Left lung (tissue), 10 donors: ENCODE data around the gene RAI14. TPM values are rescaled to one million over a fixed set of nuclear protein-coding genes. Genes with fewer than 3 reads are reported as not detected.

Experiments
- ATAC-seq: fragments of 200-7000 bp; cut with Tn5 transposase; one replicate; pipeline ENCODE4 v1.9.1; 2020; ENCODE audit warnings: moderate library complexity
- DNase-seq, 4 donors: peaks; one replicate each; pipeline ENCODE4 v3.0.0-alpha.2; 2013 to 2020
- H3K27ac ChIP-seq, 2 donors: fragments of 200-600 bp; sonication (generic) in 1 of 2; one replicate each; pipeline versions ENCODE4 v1.5.0 to v1.8.0; 2020 to 2021
- H3K27me3 ChIP-seq, 2 donors: fragments of 200-600 bp; sonication (generic) in 1 of 2; one replicate each; pipeline versions ENCODE4 v1.5.0 to v1.8.0; 2020 to 2021
- H3K36me3 ChIP-seq, 2 donors: fragments of 200-600 bp; sonication (generic) in 1 of 2; one replicate each; pipeline versions ENCODE4 v1.5.0 to v1.8.0; 2020 to 2021
- H3K4me1 ChIP-seq, 2 donors: fragments of 200-600 bp; one replicate each; pipeline ENCODE4 v1.8.0; 2021
- H3K4me3 ChIP-seq, 2 donors: fragments of 200-600 bp; sonication (generic) in 1 of 2; one replicate each; pipeline versions ENCODE4 v1.5.0 to v1.8.0; 2020 to 2021; ENCODE audit warnings: mild to moderate bottlenecking in 1 of 2
- H3K9me3 ChIP-seq, 2 donors: fragments of 200-600 bp; sonication (generic) in 1 of 2; one replicate each; pipeline versions ENCODE4 v1.5.0 to v1.8.0; 2020 to 2021
- CTCF ChIP-seq, 2 donors: fragments of 200-600 bp; sonication (generic) in 1 of 2; IDR thresholded peaks; one replicate each; pipeline versions ENCODE4 v1.5.0 to v1.8.0; 2021; ENCODE audit warnings: antibody characterized with exemption in 2 of 2
- intact Hi-C, 2 donors: fragments of 100-400 bp; cut with DNase I; formaldehyde crosslinking; loops; one replicate each; pipeline versions ENCODE4 v1.11.2 to v1.14.2; 2022
- polyA plus RNA-seq, 6 donors: library from polyadenylated mRNA; unstranded; fragments of 120-200 nt; gene quantifications; one replicate each; pipeline ENCODE4 v1.2.1, GENCODE V29; 2013; ENCODE audit not compliant: insufficient read length in 6 of 6
- total RNA-seq, 2 donors: library from RNA; stranded (reverse); fragmentation: NEBNext Ultra II Directional; extraction: Animal tissue kit (Norgen Biotek cat#: 25700); gene quantifications; one replicate each; pipeline ENCODE4 v1.2.1, GENCODE V29; 2021
- donor health status: DM: no; HTN: yes; CAD: no.
- donor health status: DM: no; HTN: no; CAD: no.

The RAI14 gene
- total and polyA plus RNA-seq, 8 donors, result 48.4 to 109 (median 53.8) TPM

GRCh38 chr5:34804913-34805312 is 148.8 kb downstream of the RAI14 start:
- TF ChIP-seq CTCF (IDR thresholded peaks at IDR 0.05), result no peak
- intact Hi-C loops, result no loop called here
- Histone ChIP-seq H3K9me3 (no peaks in the 10 kb centered on the region), H3K4me3 (no peak overlapping the region), H3K4me1 (no peaks in the 10 kb centered on the region), H3K27me3 (no peaks in the 10 kb centered on the region), H3K27ac (no peak overlapping the region), H3K36me3 (peaks cover 0 to 19% of the 10 kb centered on the region in 2 donors)
- no peak for ATAC-seq
- DNase-seq, result no peak

- Histone ChIP-seq H3K27ac (no peak overlapping the region), H3K4me1 (no peaks in the 10 kb centered on the region), H3K27me3 (no peaks in the 10 kb centered on the region), H3K4me3 (no peak overlapping the region), H3K9me3 (no peaks in the 10 kb centered on the region), H3K36me3 (peaks cover 0 to 15% of the 10 kb centered on the region in 2 donors)
- intact Hi-C loops, result no loop called here
- TF ChIP-seq CTCF (IDR thresholded peaks at IDR 0.05), result no peak
- ATAC-seq (no peak), DNase-seq (no peak)
Observed at GRCh38 chr5:34806532-34806931, 150.4 kb downstream of the RAI14 start.

GRCh38 chr5:34811706-34812105 is 155.6 kb downstream of the RAI14 start:
- Histone ChIP-seq H3K27ac (no peak overlapping the region), H3K4me1 (no peaks in the 10 kb centered on the region), H3K36me3 (peaks cover 0 to 14% of the 10 kb centered on the region in 2 donors), H3K27me3 (no peaks in the 10 kb centered on the region), H3K9me3 (no peaks in the 10 kb centered on the region), H3K4me3 (no peak overlapping the region)
- DNase-seq (no peak), ATAC-seq (no peak)
- intact Hi-C loops, result no loop called here
- no peak for TF ChIP-seq CTCF (IDR thresholded peaks at IDR 0.05)

- ATAC-seq (no peak), DNase-seq (no peak)
- Histone ChIP-seq H3K36me3 (peaks cover 0 to 17% of the 10 kb centered on the region in 2 donors), H3K27me3 (no peaks in the 10 kb centered on the region), H3K27ac (no peak overlapping the region), H3K9me3 (no peaks in the 10 kb centered on the region), H3K4me3 (no peak overlapping the region), H3K4me1 (no peaks in the 10 kb centered on the region)
- intact Hi-C loops, result no loop called here
- TF ChIP-seq CTCF (IDR thresholded peaks at IDR 0.05), result no peak
Observed at GRCh38 chr5:34813509-34813908, 157.4 kb downstream of the RAI14 start.

- Histone ChIP-seq H3K27ac (no peak overlapping the region), H3K27me3 (no peaks in the 10 kb centered on the region), H3K4me3 (no peak overlapping the region), H3K4me1 (no peaks in the 10 kb centered on the region), H3K36me3 (peaks cover 0 to 22% of the 10 kb centered on the region in 2 donors), H3K9me3 (no peaks in the 10 kb centered on the region)
- DNase-seq (no peak), ATAC-seq (no peak)
- TF ChIP-seq CTCF (IDR thresholded peaks at IDR 0.05), result no peak
- intact Hi-C loops, result no loop called here
Observed at GRCh38 chr5:34817558-34818351, 161.6 kb downstream of the RAI14 start.
